K562 (cell line): ENCODE results near the gene TXK. TPM values are rescaled to one million over a fixed set of nuclear protein-coding genes. Genes with fewer than 3 reads are reported as not detected.

Experiments
- ATAC-seq: fragments of 200-7000 bp; cut with Tn5 transposase; 3 replicates; pipeline ENCODE4 v1.9.1; 2020; ENCODE audit warnings: moderate library complexity
- BruUV-seq: library from RNA; stranded (reverse); fragments of 400-500 nt; replicated peaks from 2 replicates; lab custom pipeline; 2021; lab: Mats Ljungman, UMichigan
- CTCF ChIA-PET: fragments of 300-600 bp; formaldehyde crosslinking; extraction: SDS; loops from one replicate; lab custom pipeline; 2021; ENCODE audit warnings: low intra/inter-chr PET ratio; lab: Yijun Ruan, JAX
- POLR2A ChIA-PET: fragments of 300-600, 350-650 bp; sonication (Branson Sonifier 250); formaldehyde crosslinking; extraction: SDS; loops from one replicate; lab custom pipeline; 2021; ENCODE audit warnings: antibody characterized with exemption, inconsistent platforms; lab: Yijun Ruan, JAX
- DNase-seq, 4 experiments: peaks; one replicate each; pipeline versions ENCODE4 v3.0.0 to v3.0.0-alpha.2; 2011 to 2018; ENCODE audit warnings: low spot score in 3 of 4, mixed read lengths in 3 of 4; ENCODE audit errors: extremely low read depth in 1 of 4
- FAIRE-seq: peaks from 2 replicates; lab custom pipeline; 2011; peaks lifted over from hg19 to GRCh38; lab: Jason Lieb, UNC
- H2AFZ ChIP-seq: 2 replicates; pipeline ENCODE4 v1.6.0; 2011; ENCODE audit warnings: low read depth, low read length, control low read depth, inconsistent platforms
- H3K27ac ChIP-seq: fragments of 200-600 bp; 3 replicates; pipeline ENCODE4 v1.8.0; 2011; ENCODE audit warnings: low read depth, mild to moderate bottlenecking, control low read depth, inconsistent platforms, low read length, moderate library complexity, mixed read lengths; ENCODE audit errors: extremely low read depth
- H3K27me3 ChIP-seq, 2 experiments: fragments of 300-600 bp in 1 of 2; 2 replicates in 1 of 2; 3 replicates in 1 of 2; pipeline versions ENCODE4 v1.6.0 to v1.8.0; 2011; ENCODE audit warnings: inconsistent platforms in 2 of 2, low read length in 2 of 2, mild to moderate bottlenecking in 1 of 2, mixed read lengths in 1 of 2, moderate library complexity in 1 of 2; ENCODE audit not compliant: control insufficient read depth in 2 of 2, insufficient read depth in 2 of 2
- H3K36me3 ChIP-seq: fragments of 300-600 bp; 3 replicates; pipeline ENCODE4 v1.8.0; 2011; ENCODE audit warnings: mild to moderate bottlenecking, low read length, inconsistent platforms; ENCODE audit not compliant: control insufficient read depth, insufficient read depth
- H3K4me1 ChIP-seq, 2 experiments: fragments of 200-600 bp in 1 of 2; replicated peaks in 1 of 2; 2 replicates in 1 of 2; 3 replicates in 1 of 2; pipeline versions ENCODE4 v1.5.1 to v1.8.0; 2011; ENCODE audit warnings: inconsistent platforms in 2 of 2, low read length in 2 of 2, mild to moderate bottlenecking in 1 of 2, mixed read lengths in 1 of 2, moderate library complexity in 1 of 2; ENCODE audit not compliant: control insufficient read depth in 2 of 2, insufficient read depth in 2 of 2
- H3K4me2 ChIP-seq: 2 replicates; pipeline ENCODE4 v1.6.1; 2011; ENCODE audit warnings: low read length, control low read depth, inconsistent platforms, mixed read lengths; ENCODE audit not compliant: insufficient read depth
- H3K4me3 ChIP-seq: fragments of 200-600 bp; sonication (generic), shearing (Covaris generic); 2 replicates; pipeline ENCODE4 v1.5.1; 2016; ENCODE audit warnings: control low read depth, inconsistent platforms
- H3K79me2 ChIP-seq: fragments of 200-600 bp; 3 replicates; pipeline ENCODE4 v1.8.0; 2011; ENCODE audit warnings: low read length, inconsistent platforms; ENCODE audit not compliant: control insufficient read depth, insufficient read depth
- H3K9ac ChIP-seq, 2 experiments: 2 replicates each; pipeline versions ENCODE4 v1.6.0 to v1.6.1; 2011; ENCODE audit warnings: low read depth in 2 of 2, low read length in 2 of 2, control low read depth in 1 of 2, inconsistent platforms in 1 of 2, mild to moderate bottlenecking in 1 of 2, mixed read lengths in 1 of 2; ENCODE audit not compliant: insufficient read depth in 1 of 2
- H3K9me1 ChIP-seq: one replicate; pipeline ENCODE4 v1.6.0; 2011; ENCODE audit warnings: inconsistent platforms, mild to moderate bottlenecking, low read length, moderate library complexity; ENCODE audit not compliant: control insufficient read depth, insufficient read depth
- H3K9me3 ChIP-seq: replicated peaks from 2 replicates; pipeline ENCODE4 v1.5.1; 2011; ENCODE audit warnings: low read depth, low read length, inconsistent platforms; ENCODE audit not compliant: control insufficient read depth, insufficient read depth
- H4K20me1 ChIP-seq: replicated peaks from 2 replicates; pipeline ENCODE4 v1.6.1; 2011; ENCODE audit warnings: low read length, inconsistent platforms, mixed read lengths; ENCODE audit not compliant: control insufficient read depth, insufficient read depth
- CEBPB ChIP-seq: fragments of 450-650 bp; IDR thresholded peaks from 2 replicates; pipeline ENCODE4 v1.6.1; 2016; ENCODE audit warnings: missing genetic modification characterization, missing compliant biosample characterization
- CEBPG ChIP-seq, 3 experiments: fragments of 200-800 bp in 1 of 3; sonication (Bioruptor generic) in 1 of 3; sonication (generic) in 1 of 3; formaldehyde crosslinking in 1 of 3; IDR thresholded peaks in 2 of 3; conservative IDR thresholded peaks in 1 of 3; 2 replicates each; pipeline versions ENCODE4 v1.6.1 to v1.8.0; 2016 to 2022; ENCODE audit warnings: missing compliant biosample characterization in 2 of 3, missing genetic modification characterization in 2 of 3, mild to moderate bottlenecking in 1 of 3, missing genetic modification reagents in 1 of 3
- MAFG ChIP-seq: fragments of 450-650 bp; conservative IDR thresholded peaks from 2 replicates; pipeline ENCODE4 v1.6.1; 2016; ENCODE audit warnings: missing genetic modification characterization, missing compliant biosample characterization
- NFYB ChIP-seq: IDR thresholded peaks from 2 replicates; pipeline ENCODE4 v1.6.1; 2011; ENCODE audit warnings: mild to moderate bottlenecking, moderate library complexity; ENCODE audit not compliant: insufficient read length; ENCODE audit errors: extremely low read depth
- SETDB1 ChIP-seq: IDR thresholded peaks from one replicate; pipeline ENCODE4 v1.6.1; 2012; ENCODE audit warnings: low read length, control low read depth, inconsistent platforms
- SNIP1 ChIP-seq: fragments of 450-650 bp; IDR thresholded peaks from 2 replicates; pipeline ENCODE4 v1.7.1; 2017; ENCODE audit warnings: low read depth, mild to moderate bottlenecking
- ZFP30 ChIP-seq: fragments of 250-450 bp; sonication (Bioruptor Pico); IDR thresholded peaks from 2 replicates; pipeline ENCODE4 v1.8.0; 2022; ENCODE audit warnings: moderate library complexity, mild to moderate bottlenecking, inconsistent platforms, borderline replicate concordance
- ZNF253 ChIP-seq: fragments of 250-450 bp; sonication (Bioruptor Pico); conservative IDR thresholded peaks from 2 replicates; pipeline ENCODE4 v1.6.1; 2021; ENCODE audit warnings: mild to moderate bottlenecking
- ZNF589 ChIP-seq: fragments of 200-800 bp; sonication (Bioruptor generic); IDR thresholded peaks from 2 replicates; pipeline ENCODE4 v1.6.1; 2016; ENCODE audit warnings: low read depth, missing genetic modification characterization, missing compliant biosample characterization
- ZNF77 ChIP-seq: fragments of 250-450 bp; sonication (Bioruptor Pico); IDR thresholded peaks from 2 replicates; pipeline ENCODE4 v1.5.0; 2020
- WGBS: fragments of 100-300 bp; shearing (Covaris generic); methylation state at CpG from one replicate; pipeline ENCODE4 v1.1.6; 2016; ENCODE audit warnings: low coverage, mixed read lengths; ENCODE audit not compliant: insufficient coverage; ENCODE audit errors: missing lambda C conversion rate; 5-methylcytosine and 5-hydroxymethylcytosine counted together
- in situ Hi-C: fragments of 300-500 bp; cut with MboI; formaldehyde crosslinking; loops from 4 replicates; pipeline ENCODE4 v1.15.0; 2018; ENCODE audit warnings: inconsistent platforms, mixed read lengths
- intact Hi-C: fragments of 100-400 bp; cut with micrococcal nuclease; formaldehyde crosslinking; loops from 2 replicates; pipeline ENCODE4 v1.14.2; 2022
- polyA plus RNA-seq, 8 experiments: library from polyadenylated mRNA; depleted of rRNA in 4 of 8; stranded (reverse) in 5 of 8; unstranded in 3 of 8; fragments of >200 nt; fragmentation: Nextera tagmentation in 2 of 8; fragmentation: Illumina TruSeq in 1 of 8; extraction: Ambion mirVana in 2 of 8; extraction: Trizol in 1 of 8; gene quantifications; 2 replicates each; pipeline versions ENCODE4 v1.2.1 to v1.2.3, GENCODE V29; 2011 to 2014; ENCODE audit warnings: inconsistent platforms in 1 of 8, missing spikeins in 1 of 8
- total RNA-seq, 7 experiments: library from RNA; depleted of rRNA in 6 of 7; stranded (reverse); fragments of >200 nt in 6 of 7; fragmentation: Illumina TruSeq in 2 of 7; extraction: Trizol in 2 of 7; gene quantifications; 2 replicates each; pipeline versions ENCODE4 v1.2.1 to v1.2.3, GENCODE V29; 2011 to 2021; ENCODE audit warnings: low replicate concordance in 1 of 7

TXK gene
- total and polyA plus RNA-seq, 9 of the 15 experiments (the other 6 are each of a cell fraction or from before 2014, with no cell fraction given), result 0.24 to 1.1 (median 0.45) TPM; not detected in 1

DNA sequence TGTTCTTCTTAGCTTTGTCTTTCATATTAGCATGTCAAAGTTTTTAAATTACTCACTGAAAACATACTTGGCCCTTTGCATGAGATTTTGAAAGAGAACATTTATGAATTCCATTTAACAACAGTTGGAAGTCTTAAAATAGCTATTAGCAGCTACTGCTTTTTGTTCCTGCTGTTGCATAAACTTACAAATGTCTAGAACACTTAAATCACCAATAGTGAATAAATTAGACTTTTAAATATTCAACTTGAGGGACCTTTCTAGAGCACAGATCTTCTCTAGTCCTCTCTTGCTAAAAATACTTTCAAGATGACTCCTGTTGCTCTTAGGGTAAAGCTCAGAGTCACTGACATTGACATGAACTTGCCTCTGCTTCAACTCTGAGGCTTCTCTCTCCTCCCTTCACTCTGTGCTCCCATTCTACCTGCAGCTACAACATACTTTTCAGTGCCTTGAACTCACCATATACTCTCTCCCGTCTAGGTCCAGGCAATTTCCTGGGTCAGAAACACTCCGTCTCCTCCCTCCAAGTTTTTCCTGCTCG, 15.8 kb upstream of the TXK start:
- no peak overlapping the region for H3K4me3 ChIP-seq
- no peak overlapping the region for H3K4me2 ChIP-seq
- H3K27me3 ChIP-seq, result no peaks in the 10 kb centered on the region
- no peak for TF ChIP-seq ZNF77 (CRISPR knock-in tag)
- TF ChIP-seq MAFG (tag), result no peak
- no peak for TF ChIP-seq SNIP1
- TF ChIP-seq ZNF253 (CRISPR knock-in tag), result no peak
- TF ChIP-seq ZFP30, result no peak
- no peak for TF ChIP-seq SETDB1
- H3K9me3 ChIP-seq, result no peaks in the 10 kb centered on the region
- no peak for ATAC-seq
- POLR2A ChIA-PET, result no interaction called here
- CTCF ChIA-PET, result no interaction called here
- BruUV-seq, result no TSS peak
- H2AFZ ChIP-seq, result no peak overlapping the region
- peaks cover 45% of the 10 kb centered on the region for H3K36me3 ChIP-seq
- intact Hi-C loops, result no loop called here
- in situ Hi-C loops, result loop anchor here (10.0 kb wide), 1 partner anchor 125 kb away; no protein-coding TSS in a partner anchor
- no peaks in the 10 kb centered on the region for H3K9me1 ChIP-seq
- peak; percentile 44 for FAIRE-seq
- DNase-seq, result no peak
- 40% methylated on average over 1 of the region's 3 CpGs for WGBS
- H3K27ac ChIP-seq, result no peak overlapping the region; the same call in 2 of the 3 replicates
- H3K79me2 ChIP-seq, result no peaks in the 10 kb centered on the region
- no peak overlapping the region for H3K9ac ChIP-seq
- H4K20me1 ChIP-seq, result no peaks in the 10 kb centered on the region
- no peaks in the 10 kb centered on the region for H3K4me1 ChIP-seq

DNA sequence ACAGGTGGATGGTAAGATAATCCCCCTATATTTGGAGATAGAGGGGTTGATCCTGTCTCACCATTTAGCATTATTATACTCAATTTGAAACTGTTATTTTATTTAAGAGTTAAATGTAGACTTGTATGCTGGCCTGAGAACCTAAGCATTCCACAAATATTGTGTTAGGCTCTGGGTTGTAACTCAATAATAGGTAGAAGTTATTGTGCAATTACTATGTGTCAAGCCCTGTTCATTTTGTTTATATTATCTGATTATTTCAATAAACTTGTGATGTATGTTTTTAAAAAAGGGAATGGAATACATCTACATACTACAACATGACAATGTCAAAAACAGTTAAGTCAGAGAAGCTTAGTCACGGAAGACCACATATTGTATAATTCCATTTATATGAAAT, 13.6 kb upstream of the TXK start:
- 95% methylated on average over 1 of the region's 1 CpG for WGBS
- POLR2A ChIA-PET, result no interaction called here

More for the DNA sequence above, 13.6 kb upstream of the TXK start:
- Histone ChIP-seq H3K4me2 (no peak overlapping the region), H3K27ac (no peak overlapping the region), H3K9ac (no peak overlapping the region), H2AFZ (no peak overlapping the region), H3K27me3 (no peaks in the 10 kb centered on the region), H3K4me3 (no peak overlapping the region), H4K20me1 (no peaks in the 10 kb centered on the region), H3K4me1 (no peaks in the 10 kb centered on the region), H3K36me3 (peaks cover 54% of the 10 kb centered on the region), H3K9me1 (no peaks in the 10 kb centered on the region), H3K79me2 (no peaks in the 10 kb centered on the region), H3K9me3 (no peaks in the 10 kb centered on the region)
- no peak for ATAC-seq
- intact Hi-C loops (no loop called here), in situ Hi-C loops (loop anchor here (10.0 kb wide), 1 partner anchor 127 kb away; no protein-coding TSS in a partner anchor)
- no peak for TF ChIP-seq NFYB
- no peak for TF ChIP-seq CEBPG (CRISPR knock-in tag; IDR thresholded peaks at IDR 0.05)
- TF ChIP-seq CEBPG (tag; conservative IDR thresholded peaks at IDR 0.05 in 1 of 2, IDR thresholded peaks at IDR 0.05 in 1 of 2), result peak in 1 of 2 experiments; percentile 48; a peak in 2 of 4 replicates
- TF ChIP-seq ZNF589 (CRISPR knock-in tag), result no peak
- TF ChIP-seq CEBPB (tag), result peak; percentile 70
- CTCF ChIA-PET, result no interaction called here
- BruUV-seq, result no TSS peak
- no peak for FAIRE-seq
- no peak for DNase-seq
